C4-2B (cell line): ENCODE data around the gene USP2.

ENCODE experiments used
- CTCF ChIP-seq: fragments of 450-650 bp; conservative IDR thresholded peaks from 2 replicates; pipeline ENCODE4 v1.5.1; 2017; ENCODE audit warnings: mild to moderate bottlenecking
- ZFX ChIP-seq: fragments of 450-650 bp; IDR thresholded peaks from 2 replicates; pipeline ENCODE4 v1.6.1; 2017

GRCh38 chr11:119347940-119348605 lies 33.4 kb downstream of the USP2 start:
- no peak for TF ChIP-seq CTCF
- TF ChIP-seq ZFX, result no peak
